Smooth muscle cell of the brain vasculature (primary cell): ENCODE data around the gene MYD88.
"Not testable (repeated sequence)": the region's sequence is repeated elsewhere in the genome, so short reads cannot be mapped to it uniquely, and the experiment has no call there.

ENCODE experiments used
- DNase-seq: peaks from one replicate; pipeline ENCODE4 v3.0.0-alpha.2; 2012; ENCODE audit warnings: low read depth, low spot score

Gene MYD88

GRCh38 chr3:38142959-38143358 is 4.5 kb downstream of the MYD88 start:
- DNase-seq, result no peak

- no peak for DNase-seq
Observed at GRCh38 chr3:38143511-38143910, 5.0 kb downstream of the MYD88 start.

- no peak for DNase-seq
Observed at GRCh38 chr3:38146504-38146903, 8.0 kb downstream of the MYD88 start.

- DNase-seq, result no peak
Observed at GRCh38 chr3:38147421-38147820, 9.0 kb downstream of the MYD88 start.

GRCh38 chr3:38148311-38148882 is 9.9 kb downstream of the MYD88 start:
- no peak for DNase-seq

- no peak for DNase-seq
Observed at GRCh38 chr3:38149708-38150107, 11.2 kb downstream of the MYD88 start.

GRCh38 chr3:38150780-38151528 is 12.5 kb downstream of the MYD88 start:
- DNase-seq, result no peak

- DNase-seq, result no peak
Observed at GRCh38 chr3:38151667-38152265, 13.3 kb downstream of the MYD88 start.

GRCh38 chr3:38152609-38153008 is 14.1 kb downstream of the MYD88 start:
- no peak for DNase-seq

- no peak for DNase-seq
Observed at GRCh38 chr3:38153221-38153620, 14.8 kb downstream of the MYD88 start.

GRCh38 chr3:38154033-38154494 is 15.6 kb downstream of the MYD88 start:
- no peak for DNase-seq

GRCh38 chr3:38154625-38155255 is 16.3 kb downstream of the MYD88 start:
- no peak for DNase-seq

GRCh38 chr3:38155825-38156224 is 17.4 kb downstream of the MYD88 start:
- DNase-seq, result no peak

- DNase-seq, result no peak
Observed at GRCh38 chr3:38157117-38157516, 18.7 kb downstream of the MYD88 start.

- no peak for DNase-seq
Observed at GRCh38 chr3:38157595-38157994, 19.1 kb downstream of the MYD88 start.

GRCh38 chr3:38158472-38158871 is 20.0 kb downstream of the MYD88 start:
- no peak for DNase-seq

- not testable (repeated sequence) for DNase-seq
Observed at GRCh38 chr3:38160704-38161103, 22.2 kb downstream of the MYD88 start.

GRCh38 chr3:38163117-38163840 is 24.8 kb downstream of the MYD88 start:
- DNase-seq, result no peak

GRCh38 chr3:38163841-38164642 is 25.6 kb downstream of the MYD88 start:
- no peak for DNase-seq

GRCh38 chr3:38164643-38164951 is 26.1 kb downstream of the MYD88 start:
- DNase-seq, result no peak
